H9 (cell line): ENCODE results near the gene ACTR2. TPM values are rescaled to one million over a fixed set of nuclear protein-coding genes. Genes with fewer than 3 reads are reported as not detected.

Source experiments
- DNase-seq: peaks from one replicate; pipeline ENCODE4 v3.0.0-alpha.2; 2017
- H2AFZ ChIP-seq: one replicate; pipeline ENCODE4 v1.6.1; 2013; ENCODE audit warnings: mild to moderate bottlenecking, low read length, control low read depth, moderate library complexity
- H2AK5ac ChIP-seq: 2 replicates; pipeline ENCODE4 v1.6.1; 2013; ENCODE audit warnings: low read length, control low read depth, mixed read lengths; ENCODE audit not compliant: insufficient read length
- H2BK120ac ChIP-seq: one replicate; pipeline ENCODE4 v1.6.1; 2013; ENCODE audit warnings: low read depth, mild to moderate bottlenecking, low read length, control low read depth, inconsistent platforms; ENCODE audit not compliant: poor library complexity, severe bottlenecking
- H2BK12ac ChIP-seq: 2 replicates; pipeline ENCODE4 v1.6.1; 2013; ENCODE audit warnings: low read length, control low read depth, mixed read lengths, low read depth; ENCODE audit not compliant: insufficient read length
- H2BK15ac ChIP-seq: 2 replicates; pipeline ENCODE4 v1.6.1; 2013; ENCODE audit warnings: low read depth, low read length, control low read depth
- H2BK20ac ChIP-seq: one replicate; pipeline ENCODE4 v1.6.1; 2013; ENCODE audit warnings: low read depth, mild to moderate bottlenecking, low read length, control low read depth, inconsistent platforms; ENCODE audit not compliant: poor library complexity, severe bottlenecking
- H2BK5ac ChIP-seq: 2 replicates; pipeline ENCODE4 v1.6.1; 2013; ENCODE audit warnings: low read length, control low read depth, mixed read lengths; ENCODE audit not compliant: insufficient read length
- H3K14ac ChIP-seq: 2 replicates; pipeline ENCODE4 v1.6.1; 2013; ENCODE audit warnings: low read length, control low read depth; ENCODE audit not compliant: insufficient read depth
- H3K18ac ChIP-seq: 2 replicates; pipeline ENCODE4 v1.6.1; 2013; ENCODE audit warnings: low read depth, mild to moderate bottlenecking, mixed read lengths, low read length, control low read depth; ENCODE audit not compliant: insufficient read length
- H3K23ac ChIP-seq: 2 replicates; pipeline ENCODE4 v1.6.1; 2013; ENCODE audit warnings: low read length, control low read depth, mixed read lengths, low read depth; ENCODE audit not compliant: insufficient read length
- H3K23me2 ChIP-seq: 2 replicates; pipeline ENCODE4 v1.6.1; 2013; ENCODE audit warnings: low read depth, mild to moderate bottlenecking, mixed read lengths, low read length, control low read depth; ENCODE audit not compliant: insufficient read length, poor library complexity, severe bottlenecking
- H3K27ac ChIP-seq: 2 replicates; pipeline ENCODE4 v1.5.1; 2013; ENCODE audit warnings: low read length, control low read depth, mixed read lengths, low read depth; ENCODE audit not compliant: insufficient read length
- H3K27me3 ChIP-seq: 2 replicates; pipeline ENCODE4 v1.6.1; 2013; ENCODE audit warnings: low read length, control low read depth, inconsistent platforms; ENCODE audit not compliant: insufficient read depth
- H3K4ac ChIP-seq: 2 replicates; pipeline ENCODE4 v1.6.1; 2013; ENCODE audit warnings: low read depth, mild to moderate bottlenecking, control low read depth, inconsistent platforms, low read length, moderate library complexity
- H3K4me1 ChIP-seq: 2 replicates; pipeline ENCODE4 v1.6.1; 2013; ENCODE audit warnings: low read length, control low read depth, inconsistent platforms; ENCODE audit not compliant: insufficient read depth
- H3K4me2 ChIP-seq: 2 replicates; pipeline ENCODE4 v1.6.1; 2013; ENCODE audit warnings: low read length, control low read depth, mixed read lengths; ENCODE audit not compliant: insufficient read length, insufficient read depth
- H3K56ac ChIP-seq: 2 replicates; pipeline ENCODE4 v1.6.1; 2013; ENCODE audit warnings: low read depth, mild to moderate bottlenecking, mixed read lengths, low read length, control low read depth; ENCODE audit not compliant: insufficient read length
- H3K79me1 ChIP-seq: 2 replicates; pipeline ENCODE4 v1.6.1; 2013; ENCODE audit warnings: low read depth, mild to moderate bottlenecking, moderate library complexity, low read length, control low read depth, inconsistent platforms; ENCODE audit not compliant: insufficient read depth, poor library complexity, severe bottlenecking
- H3K79me2 ChIP-seq: 2 replicates; pipeline ENCODE4 v1.6.1; 2013; ENCODE audit warnings: low read length, control low read depth, inconsistent platforms; ENCODE audit not compliant: insufficient read depth
- H3K9ac ChIP-seq: 2 replicates; pipeline ENCODE4 v1.6.1; 2013; ENCODE audit warnings: low read length, control low read depth, mixed read lengths; ENCODE audit not compliant: insufficient read length; ENCODE audit errors: extremely low read depth
- H3K9me3 ChIP-seq: one replicate; pipeline ENCODE4 v1.6.1; 2013; ENCODE audit warnings: low read depth, low read length, inconsistent platforms; ENCODE audit not compliant: control insufficient read depth
- H3T11ph ChIP-seq: one replicate; pipeline ENCODE4 v1.6.1; 2013; ENCODE audit warnings: mild to moderate bottlenecking, low read length, control low read depth, inconsistent platforms
- H4K20me1 ChIP-seq: one replicate; pipeline ENCODE4 v1.6.1; 2013; ENCODE audit not compliant: control insufficient read depth, insufficient read length, insufficient read depth
- H4K5ac ChIP-seq: 2 replicates; pipeline ENCODE4 v1.6.1; 2013; ENCODE audit warnings: low read depth, mild to moderate bottlenecking, mixed read lengths, low read length, control low read depth; ENCODE audit not compliant: insufficient read length
- H4K8ac ChIP-seq: replicated peaks from 2 replicates; pipeline ENCODE4 v1.6.1; 2013; ENCODE audit warnings: low read length, control low read depth, mixed read lengths, low read depth; ENCODE audit not compliant: insufficient read length
- H4K91ac ChIP-seq: 2 replicates; pipeline ENCODE4 v1.6.1; 2013; ENCODE audit warnings: low read depth, mild to moderate bottlenecking, moderate library complexity, mixed read lengths, low read length, control low read depth; ENCODE audit not compliant: insufficient read length
- H3K27ac Mint-ChIP-seq, 3 experiments: 2 replicates in 2 of 3; 3 replicates in 1 of 3; pipeline ENCODE4 v1.8.0; 2020 to 2021; ENCODE audit warnings: mixed read lengths in 3 of 3, mild to moderate bottlenecking in 1 of 3, moderate library complexity in 1 of 3
- H3K27me3 Mint-ChIP-seq: 2 replicates; pipeline ENCODE4 v1.8.0; 2021; ENCODE audit warnings: low read depth, mild to moderate bottlenecking, moderate library complexity, mixed read lengths
- H3K36me3 Mint-ChIP-seq, 3 experiments: 2 replicates in 2 of 3; 3 replicates in 1 of 3; pipeline ENCODE4 v1.8.0; 2020 to 2021; ENCODE audit warnings: low read depth in 3 of 3, mixed read lengths in 3 of 3; ENCODE audit not compliant: insufficient read depth in 1 of 3
- H3K4me1 Mint-ChIP-seq, 2 experiments: 2 replicates each; pipeline ENCODE4 v1.8.0; 2020; ENCODE audit warnings: mixed read lengths in 2 of 2
- H3K4me3 Mint-ChIP-seq, 2 experiments: 2 replicates in 1 of 2; 3 replicates in 1 of 2; pipeline ENCODE4 v1.8.0; 2020 to 2021; ENCODE audit warnings: mild to moderate bottlenecking in 2 of 2, mixed read lengths in 2 of 2, moderate library complexity in 1 of 2
- H3K9me3 Mint-ChIP-seq, 2 experiments: 2 replicates in 1 of 2; 3 replicates in 1 of 2; pipeline ENCODE4 v1.8.0; 2020; ENCODE audit warnings: mild to moderate bottlenecking in 2 of 2, mixed read lengths in 2 of 2, moderate library complexity in 1 of 2
- WGBS: extraction: QIAGEN DNeasy Blood & Tissue Kit; methylation state at CpG from one replicate; pipeline ENCODE4 v1.1.7; 2013; ENCODE audit warnings: missing lambda C conversion rate, low lambda C conversion rate, mixed read lengths; ENCODE audit not compliant: insufficient read length; ENCODE audit errors: extremely low coverage; 5-methylcytosine and 5-hydroxymethylcytosine counted together
- total RNA-seq: library from RNA; stranded (reverse); gene quantifications from 2 replicates; pipeline ENCODE4 v1.2.1, GENCODE V29; 2021
- TF ChIP-seq, protein P1 (sequence below): fragments of 200-600 bp; sonication (generic); conservative IDR thresholded peaks from 3 replicates; pipeline ENCODE4 v1.8.0; 2021; ENCODE audit warnings: antibody characterized with exemption, mild to moderate bottlenecking

The ACTR2 gene
- total RNA-seq, 1 experiment from 2014 or later, result 176 TPM

DNA sequence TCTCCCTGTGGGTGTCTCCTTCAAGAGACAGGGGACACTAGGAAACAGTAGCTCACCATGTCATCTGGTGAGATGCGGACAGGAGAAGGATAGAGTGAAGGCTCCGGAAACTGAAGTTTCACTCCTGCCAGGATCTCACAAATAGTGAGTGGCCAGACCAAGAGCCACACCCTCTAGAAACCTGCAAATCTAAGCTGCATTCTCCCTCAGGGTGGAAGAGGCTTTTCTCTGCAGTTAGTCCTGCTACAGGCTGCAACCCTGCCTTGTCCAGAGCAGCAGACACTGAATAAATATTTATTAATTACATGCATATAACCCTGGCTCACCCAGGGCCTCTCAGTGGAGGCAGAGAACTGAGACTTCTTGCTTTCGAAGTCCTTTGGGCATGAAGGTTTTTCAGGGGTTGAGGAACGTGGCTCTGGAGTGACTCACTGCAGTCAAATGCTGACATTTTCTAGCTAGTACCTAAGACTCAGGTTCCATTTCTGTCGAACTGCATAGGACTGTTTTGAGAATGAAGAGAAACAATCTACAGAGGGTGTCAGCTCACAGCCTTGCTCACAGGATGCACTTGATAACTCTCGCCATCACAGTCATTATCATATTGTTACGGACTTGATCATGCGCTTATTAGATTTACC is 87.3 kb downstream of the ACTR2 start:
- no peak overlapping the region for H4K91ac ChIP-seq
- no peaks in the 10 kb centered on the region for H3K27me3 ChIP-seq
- no peak for DNase-seq
- no peaks in the 10 kb centered on the region for H3K27me3 Mint-ChIP-seq
- H2BK5ac ChIP-seq, result no peak overlapping the region
- no peak overlapping the region for H2BK15ac ChIP-seq
- no peak overlapping the region for H3K27ac ChIP-seq
- no peaks in the 10 kb centered on the region for H3K9me3 ChIP-seq
- no peak overlapping the region for H3K14ac ChIP-seq
- no peak overlapping the region for H3K23ac ChIP-seq
- no peaks in the 10 kb centered on the region for H3K4me1 ChIP-seq
- H3K23me2 ChIP-seq, result no peaks in the 10 kb centered on the region
- no peak overlapping the region for H4K5ac ChIP-seq
- TF ChIP-seq, protein P1, sequence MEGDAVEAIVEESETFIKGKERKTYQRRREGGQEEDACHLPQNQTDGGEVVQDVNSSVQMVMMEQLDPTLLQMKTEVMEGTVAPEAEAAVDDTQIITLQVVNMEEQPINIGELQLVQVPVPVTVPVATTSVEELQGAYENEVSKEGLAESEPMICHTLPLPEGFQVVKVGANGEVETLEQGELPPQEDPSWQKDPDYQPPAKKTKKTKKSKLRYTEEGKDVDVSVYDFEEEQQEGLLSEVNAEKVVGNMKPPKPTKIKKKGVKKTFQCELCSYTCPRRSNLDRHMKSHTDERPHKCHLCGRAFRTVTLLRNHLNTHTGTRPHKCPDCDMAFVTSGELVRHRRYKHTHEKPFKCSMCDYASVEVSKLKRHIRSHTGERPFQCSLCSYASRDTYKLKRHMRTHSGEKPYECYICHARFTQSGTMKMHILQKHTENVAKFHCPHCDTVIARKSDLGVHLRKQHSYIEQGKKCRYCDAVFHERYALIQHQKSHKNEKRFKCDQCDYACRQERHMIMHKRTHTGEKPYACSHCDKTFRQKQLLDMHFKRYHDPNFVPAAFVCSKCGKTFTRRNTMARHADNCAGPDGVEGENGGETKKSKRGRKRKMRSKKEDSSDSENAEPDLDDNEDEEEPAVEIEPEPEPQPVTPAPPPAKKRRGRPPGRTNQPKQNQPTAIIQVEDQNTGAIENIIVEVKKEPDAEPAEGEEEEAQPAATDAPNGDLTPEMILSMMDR, result no peak
- no peak overlapping the region for H3K4me2 ChIP-seq
- H3K36me3 Mint-ChIP-seq, result peaks cover 14 to 35% (median 19%) of the 10 kb centered on the region in 3 experiments; a peak in 6 of 7 replicates
- no peak overlapping the region for H2BK120ac ChIP-seq
- no peak overlapping the region for H3K27ac Mint-ChIP-seq
- H3K9me3 Mint-ChIP-seq, result no peaks in the 10 kb centered on the region
- no peak overlapping the region for H3K56ac ChIP-seq
- WGBS, result no CpG with 5 or more reads among the region's 8 CpGs
- no peaks in the 10 kb centered on the region for H4K20me1 ChIP-seq
- no peak overlapping the region for H2BK20ac ChIP-seq
- H2AK5ac ChIP-seq, result no peak overlapping the region
- no peak overlapping the region for H3K18ac ChIP-seq
- no peaks in the 10 kb centered on the region for H3K79me1 ChIP-seq
- no peak overlapping the region for H3K4me3 Mint-ChIP-seq
- H3K4me1 Mint-ChIP-seq, result no peaks in the 10 kb centered on the region
- H2AFZ ChIP-seq, result no peak overlapping the region
- H3K4ac ChIP-seq, result no peak overlapping the region
- no peak overlapping the region for H4K8ac ChIP-seq
- no peaks in the 10 kb centered on the region for H3K79me2 ChIP-seq
- H3T11ph ChIP-seq, result no peak overlapping the region
- H3K9ac ChIP-seq, result no peak overlapping the region
- no peak overlapping the region for H2BK12ac ChIP-seq
